Trophoblast cell (in vitro differentiated cells and primary cell): Measurements from ENCODE around the gene CPT1A.
"Not testable (repeated sequence)": the region's sequence is repeated elsewhere in the genome, so short reads cannot be mapped to it uniquely, and the experiment has no call there.

Experiments
- DNase-seq, 2 donors: peaks; one replicate each; pipeline ENCODE4 v3.0.0-alpha.2; 2016
- H2AFZ ChIP-seq: 2 replicates; pipeline ENCODE4 v1.6.1; 2013; ENCODE audit warnings: low read length, moderate library complexity, mild to moderate bottlenecking; ENCODE audit not compliant: insufficient read depth, poor library complexity
- H2AK5ac ChIP-seq: 2 replicates; pipeline ENCODE4 v1.6.1; 2013; ENCODE audit warnings: mild to moderate bottlenecking, low read length
- H2BK120ac ChIP-seq: 2 replicates; pipeline ENCODE4 v1.6.1; 2013; ENCODE audit warnings: low read length, mild to moderate bottlenecking, moderate library complexity; ENCODE audit not compliant: insufficient read depth, poor library complexity
- H2BK12ac ChIP-seq: 2 replicates; pipeline ENCODE4 v1.6.1; 2013; ENCODE audit warnings: mild to moderate bottlenecking, low read length, moderate library complexity
- H2BK5ac ChIP-seq: 2 replicates; pipeline ENCODE4 v1.6.1; 2013; ENCODE audit warnings: low read length, low read depth, moderate library complexity, mild to moderate bottlenecking; ENCODE audit not compliant: poor library complexity
- H3K14ac ChIP-seq: 2 replicates; pipeline ENCODE4 v1.6.1; 2013; ENCODE audit warnings: mild to moderate bottlenecking, low read length
- H3K18ac ChIP-seq: 2 replicates; pipeline ENCODE4 v1.6.1; 2013; ENCODE audit warnings: mild to moderate bottlenecking, low read length
- H3K23ac ChIP-seq: 2 replicates; pipeline ENCODE4 v1.6.1; 2013; ENCODE audit warnings: low read length
- H3K27ac ChIP-seq: 2 replicates; pipeline ENCODE4 v1.5.1; 2013; ENCODE audit warnings: low read depth, mild to moderate bottlenecking, inconsistent platforms, low read length, moderate library complexity
- H3K27me3 ChIP-seq: 2 replicates; pipeline ENCODE4 v1.6.1; 2013; ENCODE audit warnings: inconsistent platforms, mild to moderate bottlenecking, low read length, moderate library complexity; ENCODE audit not compliant: insufficient read depth
- H3K36me3 ChIP-seq, 2 experiments: 1 replicate in 1 of 2; 2 replicates in 1 of 2; pipeline ENCODE4 v1.6.1; 2013; ENCODE audit warnings: low read length in 2 of 2, mild to moderate bottlenecking in 2 of 2, moderate library complexity in 1 of 2; ENCODE audit not compliant: insufficient read depth in 2 of 2, control insufficient read depth in 1 of 2
- H3K4ac ChIP-seq: 2 replicates; pipeline ENCODE4 v1.6.1; 2013; ENCODE audit warnings: low read depth, mild to moderate bottlenecking, low read length, moderate library complexity
- H3K4me1 ChIP-seq, 2 experiments: 1 replicate in 1 of 2; 2 replicates in 1 of 2; pipeline ENCODE4 v1.6.1; 2013; ENCODE audit warnings: low read length in 2 of 2, mild to moderate bottlenecking in 2 of 2, moderate library complexity in 1 of 2; ENCODE audit not compliant: insufficient read depth in 2 of 2, control insufficient read depth in 1 of 2
- H3K4me2 ChIP-seq: 2 replicates; pipeline ENCODE4 v1.6.1; 2013; ENCODE audit warnings: inconsistent platforms, mild to moderate bottlenecking, low read length, moderate library complexity
- H3K4me3 ChIP-seq: 2 replicates; pipeline ENCODE4 v1.5.1; 2013; ENCODE audit warnings: mild to moderate bottlenecking, low read depth, low read length, inconsistent platforms
- H3K79me1 ChIP-seq: one replicate; pipeline ENCODE4 v1.6.1; 2013; ENCODE audit warnings: low read length
- H3K79me2 ChIP-seq: 2 replicates; pipeline ENCODE4 v1.6.1; 2013; ENCODE audit warnings: low read length, mild to moderate bottlenecking; ENCODE audit not compliant: control insufficient read depth, insufficient read depth, poor library complexity
- H3K9ac ChIP-seq: 2 replicates; pipeline ENCODE4 v1.6.1; 2013; ENCODE audit warnings: mild to moderate bottlenecking, low read length
- H3K9me3 ChIP-seq: 2 replicates; pipeline ENCODE4 v1.6.1; 2013; ENCODE audit warnings: low read depth, mild to moderate bottlenecking, control low read depth, inconsistent platforms, low read length; ENCODE audit not compliant: insufficient read depth
- H4K12ac ChIP-seq: 2 replicates; pipeline ENCODE4 v1.6.1; 2013; ENCODE audit warnings: low read depth, mild to moderate bottlenecking, low read length, moderate library complexity
- H4K8ac ChIP-seq: 2 replicates; pipeline ENCODE4 v1.6.1; 2013; ENCODE audit warnings: low read depth, mild to moderate bottlenecking, low read length, moderate library complexity
- H4K91ac ChIP-seq: one replicate; pipeline ENCODE4 v1.6.1; 2013; ENCODE audit warnings: low read depth, mild to moderate bottlenecking, low read length, moderate library complexity
- WGBS: extraction: QIAGEN DNeasy Blood & Tissue Kit; methylation state at CpG from one replicate; pipeline ENCODE4 v1.1.7; 2013; ENCODE audit warnings: missing lambda C conversion rate; ENCODE audit not compliant: insufficient read length, insufficient coverage; ENCODE audit errors: extremely low coverage; 5-methylcytosine and 5-hydroxymethylcytosine counted together

CPT1A gene

GRCh38 chr11:68857037-68857586, 15.4 kb upstream of the CPT1A start:
- no CpG with 5 or more reads among the region's 8 CpGs for WGBS
- no peak overlapping the region for H3K27ac ChIP-seq
- H4K91ac ChIP-seq: no peak overlapping the region
- DNase-seq: no peak
- no peak overlapping the region for H2BK5ac ChIP-seq
- H3K4me2 ChIP-seq: no peak overlapping the region
- H3K4me3 ChIP-seq: no peak overlapping the region
- H3K36me3 ChIP-seq: no peaks in the 10 kb centered on the region
- no peak overlapping the region for H3K4ac ChIP-seq
- H3K79me2 ChIP-seq: no peaks in the 10 kb centered on the region
- H3K27me3 ChIP-seq: peaks cover 12% of the 10 kb centered on the region
- H2AFZ ChIP-seq: no peak overlapping the region
- no peak overlapping the region for H3K9ac ChIP-seq
- no peak overlapping the region for H3K18ac ChIP-seq
- H3K14ac ChIP-seq: no peak overlapping the region
- peaks cover 3 to 7% of the 10 kb centered on the region in 2 experiments for H3K4me1 ChIP-seq
- H4K8ac ChIP-seq: no peak overlapping the region
- H2BK12ac ChIP-seq: no peak overlapping the region
- no peak overlapping the region for H3K23ac ChIP-seq
- no peaks in the 10 kb centered on the region for H3K9me3 ChIP-seq
- no peak overlapping the region for H2AK5ac ChIP-seq
- no peak overlapping the region for H4K12ac ChIP-seq
- H2BK120ac ChIP-seq: no peak overlapping the region
- H3K79me1 ChIP-seq: no peaks in the 10 kb centered on the region

- not testable (repeated sequence) for H3K23ac ChIP-seq, H2BK120ac ChIP-seq
Observed at GRCh38 chr11:68856425-68857030, 14.8 kb upstream of the CPT1A start.

GRCh38 chr11:68855205-68855981, 13.7 kb upstream of the CPT1A start:
- Histone ChIP-seq H2AK5ac (no peak overlapping the region), H2BK120ac (no peak overlapping the region), H3K4ac (no peak overlapping the region), H3K36me3 (no peaks in the 10 kb centered on the region), H3K4me2 (peak overlapping the region; percentile 75), H3K18ac (no peak overlapping the region), H3K14ac (no peak overlapping the region), H3K23ac (no peak overlapping the region), H3K9me3 (no peaks in the 10 kb centered on the region), H4K12ac (no peak overlapping the region), H3K79me1 (no peaks in the 10 kb centered on the region), H4K8ac (peak overlapping the region; percentile 8), H3K79me2 (no peaks in the 10 kb centered on the region), H3K27me3 (peaks cover 12% of the 10 kb centered on the region), H2BK12ac (no peak overlapping the region), H4K91ac (no peak overlapping the region), H3K4me3 (peak overlapping the region; percentile 55), H3K9ac (no peak overlapping the region), H3K27ac (no peak overlapping the region), H2AFZ (peak overlapping the region; percentile 56), H3K4me1 (peaks cover 3 to 7% of the 10 kb centered on the region in 2 experiments), H2BK5ac (no peak overlapping the region)
- no CpG with 5 or more reads among the region's 62 CpGs for WGBS
- peak in 1 of 2 donors; percentile 63 for DNase-seq

More at GRCh38 chr11:68856425-68857030, 14.8 kb upstream of the CPT1A start:
- not testable (repeated sequence) for H4K8ac ChIP-seq, H3K79me1 ChIP-seq, H2AK5ac ChIP-seq, H3K4me1 ChIP-seq, H3K36me3 ChIP-seq, H3K9me3 ChIP-seq, H3K4ac ChIP-seq, H2AFZ ChIP-seq, H3K27ac ChIP-seq, H3K18ac ChIP-seq, H3K9ac ChIP-seq, H3K4me3 ChIP-seq, H3K4me2 ChIP-seq, DNase-seq, H4K91ac ChIP-seq, H3K79me2 ChIP-seq, H3K14ac ChIP-seq, H4K12ac ChIP-seq, H2BK5ac ChIP-seq, H2BK12ac ChIP-seq
- peaks cover 12% of the 10 kb centered on the region for H3K27me3 ChIP-seq
- no CpG with 5 or more reads among the region's 21 CpGs for WGBS

- no peak overlapping the region for H4K12ac ChIP-seq
- H2AFZ ChIP-seq: no peak overlapping the region
- H2AK5ac ChIP-seq: no peak overlapping the region
- H3K4me1 ChIP-seq: peaks cover 3 to 7% of the 10 kb centered on the region in 2 experiments
- H3K18ac ChIP-seq: no peak overlapping the region
- no peak overlapping the region for H3K4ac ChIP-seq
- no peaks in the 10 kb centered on the region for H3K79me2 ChIP-seq
- H2BK5ac ChIP-seq: no peak overlapping the region
- no peak overlapping the region for H4K8ac ChIP-seq
- no peak overlapping the region for H2BK12ac ChIP-seq
- H2BK120ac ChIP-seq: no peak overlapping the region
- peak overlapping the region; percentile 75 for H3K4me2 ChIP-seq
- H3K9ac ChIP-seq: no peak overlapping the region
- H3K23ac ChIP-seq: no peak overlapping the region
- H3K27ac ChIP-seq: no peak overlapping the region
- no peak overlapping the region for H3K14ac ChIP-seq
- no peak overlapping the region for H4K91ac ChIP-seq
- H3K36me3 ChIP-seq: no peaks in the 10 kb centered on the region
- no CpG with 5 or more reads among the region's 42 CpGs for WGBS
- H3K9me3 ChIP-seq: no peaks in the 10 kb centered on the region
- no peak overlapping the region for H3K4me3 ChIP-seq
- H3K27me3 ChIP-seq: peaks cover 12% of the 10 kb centered on the region
- no peak for DNase-seq
- H3K79me1 ChIP-seq: no peaks in the 10 kb centered on the region
Observed at GRCh38 chr11:68854273-68854958, 12.7 kb upstream of the CPT1A start.
